ENCODE results near the gene POLR1A.
"Not testable (repeated sequence)": the region's sequence is repeated elsewhere in the genome, so short reads cannot be mapped to it uniquely, and the experiment has no call there.

The POLR1A gene

DNA sequence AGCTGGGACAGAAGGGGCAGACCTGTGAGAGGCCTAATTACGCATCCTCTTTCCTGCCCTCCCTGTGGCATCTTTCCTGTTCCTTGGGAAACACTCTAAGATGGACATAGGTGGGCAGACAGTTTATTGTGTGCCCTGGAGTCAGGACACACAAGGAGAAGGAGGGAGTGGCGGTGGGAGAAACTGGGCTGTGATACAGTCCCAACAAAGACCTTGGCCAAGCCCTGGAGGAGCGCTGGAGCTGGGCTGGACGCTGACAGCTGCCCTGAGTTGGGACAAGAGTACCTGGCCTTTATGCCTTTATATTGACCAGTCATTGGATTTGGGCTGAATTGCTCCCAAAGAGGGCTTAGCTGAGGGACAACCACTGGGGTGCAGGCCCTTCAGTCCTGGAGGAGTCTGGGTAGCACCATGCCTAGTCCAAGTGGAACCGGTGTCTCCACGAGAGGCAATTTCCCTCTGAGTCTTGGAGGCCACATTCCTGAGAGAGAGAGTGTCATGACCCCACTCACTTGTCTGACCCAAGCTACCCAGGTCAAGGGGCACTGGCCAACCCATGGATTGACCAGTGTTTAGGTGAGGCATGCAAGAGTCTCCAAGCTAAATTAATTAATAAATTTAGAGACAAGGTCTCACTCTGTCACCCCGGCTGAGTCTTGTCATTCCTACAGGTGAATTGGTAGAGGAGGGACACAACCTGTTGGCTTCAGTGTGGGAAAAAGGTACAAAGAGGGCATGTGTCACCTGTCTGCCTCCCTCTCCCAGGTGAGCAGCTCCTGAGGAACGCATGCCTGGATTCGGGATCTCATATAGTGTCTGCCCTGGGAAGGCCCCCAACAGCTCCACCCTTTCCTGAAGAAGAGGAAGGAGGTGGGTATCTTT, 109.8 kb downstream of the POLR1A start:
- FAIRE-seq: no peak

DNA sequence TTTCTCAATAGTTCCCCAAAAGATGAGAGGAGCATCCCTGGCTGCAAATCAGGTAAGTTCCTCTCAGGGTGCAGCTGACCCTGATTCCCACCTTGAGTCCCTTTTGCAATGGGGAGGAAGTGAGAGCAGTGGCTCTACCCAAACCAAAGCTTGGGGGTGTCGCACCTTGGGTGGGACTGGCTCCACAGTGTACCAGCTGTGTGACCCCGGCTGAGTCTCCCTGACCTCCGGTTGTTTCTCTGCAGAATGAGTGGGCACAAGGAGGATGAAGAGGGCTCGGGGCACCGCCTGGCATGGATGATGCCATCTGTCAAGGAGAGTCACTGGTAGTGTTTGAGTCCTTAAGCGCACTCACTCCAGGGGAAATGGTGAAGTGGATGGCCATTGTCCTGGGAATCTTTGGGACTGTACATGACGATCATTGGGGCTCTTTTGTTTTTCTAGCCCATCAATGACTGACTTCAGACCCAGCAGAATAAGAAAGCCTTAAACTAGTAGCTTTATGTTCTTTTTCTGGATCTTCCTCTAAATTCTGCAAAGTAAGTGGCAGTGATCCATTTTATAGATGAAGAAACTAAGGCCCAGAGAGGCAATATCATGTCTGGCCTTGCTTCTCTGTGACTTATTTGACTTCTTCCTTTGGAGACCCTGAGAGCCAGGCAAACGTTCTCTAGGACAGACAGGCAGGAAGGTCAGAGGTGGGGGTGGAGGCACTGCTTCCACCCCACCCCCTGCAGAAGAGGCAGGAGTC, 110.6 kb downstream of the POLR1A start:
- FAIRE-seq: no peak

DNA sequence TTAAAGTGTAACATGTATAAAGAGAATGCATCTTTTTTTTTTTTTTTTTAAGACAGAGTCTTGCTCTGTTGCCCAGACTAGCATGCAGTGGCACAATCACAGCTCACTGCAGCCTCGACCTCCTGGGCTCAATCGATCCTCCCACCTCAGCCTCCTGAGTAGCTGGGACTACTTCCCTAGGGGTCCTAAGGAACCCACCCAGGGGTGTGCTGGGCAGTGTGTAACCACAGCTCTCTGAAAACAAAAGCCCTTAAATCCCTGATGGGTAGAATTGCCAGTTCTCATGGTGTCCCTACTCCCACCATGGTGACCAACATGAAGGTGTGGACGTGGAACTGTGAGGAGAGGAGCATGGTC, 111.3 kb downstream of the POLR1A start:
- no peak for FAIRE-seq

DNA sequence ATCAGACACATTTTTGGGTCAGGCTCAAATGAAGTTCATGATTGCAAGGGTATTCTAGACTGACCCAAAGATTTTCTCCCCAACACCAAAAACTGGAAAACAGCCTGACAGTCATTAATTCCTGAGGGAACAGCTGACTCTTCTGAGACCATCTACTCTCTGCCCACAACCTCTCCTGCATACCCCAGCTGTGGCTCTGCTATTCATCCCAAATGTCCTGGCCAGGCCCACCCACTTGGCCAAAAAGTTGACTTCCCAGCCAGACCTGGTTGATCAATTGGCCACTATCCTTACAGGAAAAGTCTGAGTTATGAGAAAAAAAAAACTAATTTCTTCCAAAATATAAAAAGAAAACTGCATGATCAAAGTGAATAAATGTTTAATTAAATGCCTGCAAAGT, 113.1 kb downstream of the POLR1A start:
- no peak for FAIRE-seq

DNA sequence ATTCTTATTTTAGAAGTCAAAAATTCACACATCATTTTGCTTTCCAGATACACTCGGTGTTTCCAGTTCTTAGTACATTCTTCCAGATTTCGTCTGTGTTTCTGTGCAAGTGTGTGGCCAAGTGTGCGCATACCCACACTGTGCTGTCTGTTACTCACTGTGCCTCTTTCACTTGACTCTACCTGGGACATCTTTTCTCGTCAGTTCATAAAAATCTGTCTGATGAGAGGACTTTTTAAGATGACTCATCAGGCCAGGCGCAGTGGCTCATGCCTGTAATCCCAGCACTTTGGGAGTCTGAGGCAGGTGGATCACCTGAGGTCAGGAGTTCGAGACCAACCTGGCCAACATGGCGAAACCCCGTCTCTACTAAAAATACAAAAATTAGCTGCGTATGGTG, 113.6 kb downstream of the POLR1A start:
- FAIRE-seq: not testable (repeated sequence)

DNA sequence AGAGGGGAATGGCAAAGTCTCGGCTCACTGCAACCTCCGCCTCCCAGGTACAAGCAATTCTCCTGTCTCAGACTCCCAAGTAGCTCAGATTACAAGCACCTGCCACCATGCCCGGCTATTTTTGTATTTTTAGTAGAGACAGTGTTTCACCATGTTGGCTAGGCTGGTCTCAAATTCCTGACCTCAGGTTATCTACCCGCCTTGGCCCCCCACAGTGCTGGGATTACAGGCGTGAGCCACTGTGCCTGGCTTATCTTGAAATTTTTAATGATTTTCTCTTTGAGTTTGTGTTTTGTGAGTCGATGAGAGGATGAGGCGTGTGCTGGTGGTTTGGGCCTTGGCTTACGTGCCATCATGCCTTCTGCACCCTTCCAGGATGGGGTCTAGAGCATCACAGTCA, 115.6 kb downstream of the POLR1A start:
- no peak for FAIRE-seq

DNA sequence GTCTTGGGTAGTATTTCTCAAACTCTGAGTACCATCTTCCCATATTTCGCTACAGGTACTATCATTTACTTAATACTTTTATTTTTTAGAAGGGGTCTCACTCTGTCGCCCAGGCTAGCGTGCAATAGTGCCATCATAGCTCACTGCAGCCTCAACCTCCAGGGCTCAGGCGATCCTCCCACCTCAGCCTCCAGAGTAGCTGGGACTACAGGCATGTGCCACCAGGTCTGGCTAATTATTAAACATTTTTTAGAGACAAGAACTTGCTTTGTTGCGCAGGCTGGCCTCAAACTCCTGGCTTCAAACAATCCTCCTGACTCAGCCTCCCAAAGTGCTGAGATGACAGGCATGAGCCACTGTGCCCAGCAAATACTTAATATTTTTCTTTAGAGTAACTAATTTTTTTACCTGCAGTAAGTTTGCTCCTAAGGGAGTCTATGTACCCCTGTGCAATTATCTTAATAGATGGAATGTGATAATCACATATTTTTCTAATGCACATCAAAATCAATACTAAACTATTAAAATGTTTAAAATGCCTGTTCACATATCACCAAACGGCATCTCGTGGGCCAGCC, 116.3 kb downstream of the POLR1A start:
- FAIRE-seq: no peak

DNA sequence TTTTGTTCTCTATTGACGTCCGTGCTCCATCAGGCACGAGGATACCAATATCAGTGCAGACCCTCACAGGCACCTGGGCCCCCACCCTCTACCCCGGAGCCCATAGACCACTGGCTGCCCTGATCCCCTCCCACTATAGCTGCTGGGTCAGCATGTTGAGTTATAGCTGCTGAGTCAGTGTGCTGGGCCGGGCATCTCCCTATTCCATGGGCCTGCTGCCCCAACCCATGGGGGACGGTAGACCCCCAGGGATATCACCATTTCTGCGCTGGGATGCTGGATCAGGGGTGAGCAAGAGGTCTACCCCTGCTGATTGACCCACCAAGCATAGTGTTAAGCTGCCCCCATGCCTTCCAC, 116.8 kb downstream of the POLR1A start:
- no peak for FAIRE-seq

DNA sequence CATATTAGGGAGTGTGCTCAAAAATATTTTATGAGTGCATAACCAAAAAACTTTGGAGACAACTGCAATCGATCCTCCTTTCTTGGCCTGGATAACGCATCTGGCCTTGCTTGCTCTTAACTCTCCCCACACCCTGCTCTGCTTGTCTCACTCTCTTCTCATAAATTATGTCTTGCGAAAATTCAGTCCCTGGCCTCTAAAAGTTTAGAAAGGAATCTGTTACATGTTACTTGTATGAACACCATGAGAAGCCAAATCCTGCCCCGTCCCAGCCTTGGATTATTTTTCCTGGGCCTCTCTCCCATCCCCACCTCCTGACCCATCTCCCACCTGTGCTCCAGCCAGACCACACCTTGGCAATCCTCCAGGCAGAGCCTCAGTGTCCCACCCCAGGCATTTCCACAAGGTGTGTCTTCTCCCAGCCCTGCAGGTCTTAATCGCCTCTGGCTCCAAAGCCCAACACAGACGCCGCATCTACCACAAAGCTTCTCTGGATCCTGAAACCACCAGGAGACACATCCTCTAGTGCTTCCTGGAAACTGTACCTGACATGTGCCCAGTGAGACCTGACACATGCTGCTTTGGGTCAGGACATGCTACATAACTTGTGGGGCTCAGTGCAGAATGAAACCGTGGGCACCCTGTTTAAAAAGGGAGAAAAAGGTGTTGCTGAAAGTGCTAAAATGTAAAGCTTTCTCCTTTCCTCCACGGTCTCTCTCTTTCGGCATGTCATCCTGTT, 117.3 kb downstream of the POLR1A start:
- FAIRE-seq: no peak

DNA sequence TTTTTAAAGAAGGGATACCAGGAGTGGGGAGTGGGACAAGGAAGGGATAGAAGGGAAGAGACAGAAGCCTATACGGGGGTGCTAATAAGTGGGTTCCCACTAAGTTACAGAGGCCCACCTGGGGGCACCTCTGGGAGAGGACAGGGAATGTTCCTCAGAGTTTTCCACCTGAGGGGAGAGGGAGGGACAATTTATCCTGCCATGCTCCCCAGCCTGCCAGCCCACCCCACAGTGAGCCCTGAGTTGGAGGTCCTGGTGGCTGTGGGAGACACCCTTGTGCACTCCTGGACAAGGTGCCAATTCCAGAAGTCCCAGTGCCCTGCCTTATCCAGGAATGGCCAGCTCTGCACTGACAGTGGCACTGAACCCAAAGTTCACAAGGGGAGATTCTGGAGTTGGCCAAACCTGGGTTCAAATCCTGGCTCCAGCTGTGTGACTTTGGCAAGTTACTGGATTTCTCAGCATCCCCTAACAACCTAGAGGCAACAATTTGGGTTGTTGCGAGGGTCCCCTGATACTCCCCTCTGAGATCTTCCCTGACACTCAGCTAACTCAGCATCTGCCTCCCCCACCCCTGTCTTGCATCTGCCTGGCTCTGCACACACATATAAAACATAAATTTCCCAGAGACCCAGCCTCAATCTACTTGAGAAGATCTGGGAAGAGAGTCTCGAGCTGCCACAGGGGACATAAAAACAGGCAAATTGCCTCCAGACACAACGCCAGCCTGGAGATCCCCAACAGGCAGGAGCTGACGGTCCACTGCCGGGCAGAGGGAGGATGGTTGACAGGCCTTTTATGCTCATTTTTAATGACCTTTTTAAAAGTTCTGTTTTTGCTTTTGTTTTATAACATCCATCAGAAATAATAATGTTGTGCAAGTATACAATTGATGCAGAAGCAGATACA, 118.2 kb downstream of the POLR1A start:
- no peak for FAIRE-seq

DNA sequence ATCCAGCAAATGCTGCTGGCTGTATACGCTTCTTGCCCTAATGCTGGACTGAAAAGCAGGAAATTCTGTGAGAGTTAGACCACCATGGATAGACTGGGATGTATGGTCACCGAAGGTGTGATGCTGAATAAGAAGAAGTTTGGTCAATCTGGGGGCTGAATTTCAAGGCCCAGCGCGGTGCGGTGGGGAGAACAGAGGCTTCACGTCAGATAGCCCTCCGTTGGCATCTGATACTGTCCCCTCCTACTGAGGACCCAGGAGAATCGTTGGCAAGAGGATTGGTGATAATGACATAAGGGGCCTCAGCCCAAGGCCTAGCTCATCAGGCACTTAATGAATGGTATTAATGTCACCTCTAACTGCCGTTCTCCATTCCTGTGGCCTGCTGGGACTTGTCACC, 119.6 kb downstream of the POLR1A start:
- no peak for FAIRE-seq

DNA sequence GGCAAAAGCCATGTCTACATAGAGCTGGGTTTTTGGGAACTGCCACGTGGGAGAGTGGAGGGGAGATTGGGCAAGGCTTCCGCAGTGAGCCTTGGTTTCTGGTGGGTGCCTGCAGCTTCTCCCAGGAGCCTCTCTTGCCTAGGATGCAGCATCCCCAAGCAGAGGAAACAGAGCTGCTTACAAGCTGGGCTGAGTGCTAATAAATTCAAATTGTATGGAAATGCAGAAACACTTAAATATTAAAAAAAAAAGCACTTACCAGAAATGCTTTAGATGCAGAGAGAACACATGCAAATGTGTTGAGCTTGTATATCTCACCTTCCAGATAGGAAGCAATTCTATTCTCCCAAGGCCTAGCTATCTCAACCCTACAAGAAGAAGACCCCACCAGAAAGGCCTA, 120.9 kb downstream of the POLR1A start:
- FAIRE-seq: no peak

DNA sequence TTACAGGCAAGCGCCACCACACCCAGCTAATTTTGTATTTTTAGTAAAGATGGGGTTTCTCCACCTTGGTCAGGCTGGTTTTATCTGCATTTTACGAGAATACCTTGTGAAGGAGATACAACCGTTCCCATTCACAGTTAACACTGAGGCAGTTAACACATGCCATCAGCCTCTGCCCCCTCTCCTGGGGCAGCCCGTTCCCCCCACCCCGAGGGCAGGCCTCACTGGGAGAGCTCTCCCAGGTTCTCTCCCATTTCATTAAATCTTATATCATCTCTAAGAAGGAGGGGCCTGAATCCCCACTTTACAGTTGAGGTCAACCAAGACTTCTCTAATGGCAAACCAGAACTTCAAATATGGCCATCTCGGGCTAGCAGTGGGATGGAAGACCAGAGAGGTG, 121.9 kb downstream of the POLR1A start:
- no peak for FAIRE-seq

DNA sequence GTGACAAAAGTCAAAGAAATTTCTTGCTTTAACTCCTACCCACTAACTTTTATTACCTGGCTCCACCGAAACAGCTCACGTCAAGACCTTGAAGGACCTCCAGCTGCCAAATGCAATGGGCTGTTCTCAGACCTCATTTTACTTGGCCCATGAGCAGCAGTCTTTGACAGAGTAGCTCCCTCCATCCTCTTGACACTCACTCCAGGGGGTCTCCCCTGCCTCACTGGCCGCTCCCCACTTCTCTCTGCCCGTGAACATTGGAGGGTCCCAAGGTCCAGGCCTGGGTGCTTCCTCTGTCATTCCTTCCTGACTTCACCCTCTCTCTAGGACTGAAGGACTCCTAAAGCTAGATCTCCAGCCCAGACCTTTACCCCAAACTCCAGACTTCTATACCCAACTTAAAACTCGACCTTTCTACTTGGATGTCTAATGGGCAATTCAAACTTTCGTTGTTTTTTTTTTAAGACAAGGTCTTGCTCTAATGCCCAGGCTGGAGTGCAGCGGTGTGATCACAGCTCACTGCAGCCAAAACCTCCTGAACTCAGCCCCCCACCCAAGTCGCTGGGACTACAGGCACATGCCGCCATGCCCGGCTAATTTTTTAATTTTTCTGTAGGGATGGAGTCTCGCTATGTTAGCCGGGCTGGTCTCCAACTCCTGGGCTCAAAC, 124.0 kb downstream of the POLR1A start:
- FAIRE-seq: no peak

DNA sequence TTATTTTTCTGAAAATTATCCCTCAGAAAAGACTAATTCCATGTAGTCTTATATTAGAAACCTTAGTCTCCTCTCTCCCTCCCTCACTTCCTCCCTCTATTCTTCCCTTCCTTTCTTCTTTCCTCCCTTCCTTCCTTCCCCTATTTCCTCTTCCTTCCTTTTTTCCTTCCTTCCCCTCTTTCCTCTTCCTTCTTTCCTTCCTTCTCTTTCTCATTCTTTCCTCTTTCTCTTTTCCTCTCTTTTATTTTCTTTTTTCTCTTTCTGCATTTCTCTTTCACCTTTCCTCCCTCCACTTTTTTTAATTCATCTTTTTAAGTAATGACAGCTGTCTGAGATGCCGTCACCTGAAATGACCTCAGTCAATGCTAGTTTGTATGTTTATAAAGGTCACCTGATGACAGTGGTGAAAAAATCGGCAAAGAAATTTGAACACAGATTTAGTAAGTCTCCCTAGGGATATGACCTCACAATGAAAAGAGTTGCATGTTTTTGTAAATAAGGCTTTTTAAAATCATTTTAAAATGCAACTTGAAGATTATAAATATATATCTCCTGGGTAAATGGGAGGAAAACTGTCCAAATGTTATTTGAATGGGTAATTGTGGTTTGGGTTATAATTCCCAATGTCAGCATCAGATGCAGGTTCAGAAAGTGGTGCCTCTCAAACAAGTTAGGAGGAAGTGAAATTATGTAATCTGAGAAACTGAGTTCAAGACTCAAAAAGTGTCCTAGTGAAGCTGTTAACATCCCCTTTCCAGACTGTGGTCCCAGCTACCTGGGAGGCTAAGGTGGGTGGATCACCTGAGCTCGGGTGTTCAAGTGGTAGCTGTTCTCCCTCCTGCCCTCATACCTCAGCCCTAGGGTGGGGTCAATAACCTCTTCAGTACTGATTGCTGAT, 126.6 kb downstream of the POLR1A start:
- no peak for FAIRE-seq

DNA sequence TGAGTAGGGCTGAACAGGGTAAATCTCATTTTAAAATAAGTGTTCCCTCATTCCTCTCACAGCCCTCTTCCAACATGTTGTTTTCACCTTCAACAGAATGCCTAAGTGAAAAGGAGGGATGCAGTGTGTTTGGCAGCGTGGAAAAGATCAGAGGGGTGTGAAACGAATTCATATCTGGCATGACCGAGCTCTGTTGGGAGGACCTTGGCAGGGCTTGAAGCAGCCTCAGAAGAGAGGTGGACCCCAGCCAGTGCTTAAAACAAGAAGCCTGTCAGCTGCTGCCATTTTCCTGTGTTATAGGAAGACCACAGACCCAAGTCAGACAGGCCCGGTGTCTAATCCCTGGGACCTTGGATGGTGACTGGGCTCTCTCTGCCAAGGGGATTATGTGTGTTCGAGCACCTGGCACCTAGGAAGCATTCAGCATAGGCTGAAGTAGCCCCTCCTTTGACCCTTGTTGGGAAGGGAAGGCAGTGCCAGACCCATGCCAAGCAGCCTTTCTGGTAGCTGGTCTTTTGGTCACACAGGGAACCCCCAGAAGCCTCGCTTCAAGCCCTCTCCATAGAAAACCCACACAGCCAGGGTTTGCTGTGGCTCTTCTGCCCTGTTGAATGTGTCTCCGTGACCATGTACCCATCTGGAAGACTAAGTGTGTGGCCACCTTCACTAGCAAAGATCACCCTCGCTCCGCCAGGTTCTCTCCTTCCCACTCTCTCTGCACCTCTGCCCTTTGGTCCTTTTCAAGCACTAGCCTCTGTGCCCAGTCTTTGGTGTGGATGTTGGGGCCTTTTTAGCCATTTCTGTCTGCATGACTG, 129.4 kb downstream of the POLR1A start:
- FAIRE-seq: no peak

DNA sequence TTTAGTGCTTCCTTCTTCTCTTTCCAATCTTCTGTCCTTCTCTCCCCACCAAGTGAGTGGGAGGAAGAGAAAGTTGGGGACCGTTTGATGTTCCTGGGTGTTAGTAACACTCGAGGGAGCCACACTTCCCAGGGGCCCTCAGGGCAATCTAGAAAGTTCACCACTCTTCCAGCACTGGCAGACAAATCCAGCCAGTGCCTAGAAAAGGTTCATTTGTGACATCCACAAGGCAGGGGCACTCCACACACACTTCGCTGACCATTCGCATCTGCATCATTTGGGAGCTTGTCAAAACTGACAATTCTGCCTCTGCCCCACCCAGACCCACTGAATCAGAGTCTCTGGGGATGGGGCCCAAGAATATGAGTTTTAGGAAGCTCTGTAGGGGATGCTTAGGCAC, 130.1 kb downstream of the POLR1A start:
- no peak for FAIRE-seq

DNA sequence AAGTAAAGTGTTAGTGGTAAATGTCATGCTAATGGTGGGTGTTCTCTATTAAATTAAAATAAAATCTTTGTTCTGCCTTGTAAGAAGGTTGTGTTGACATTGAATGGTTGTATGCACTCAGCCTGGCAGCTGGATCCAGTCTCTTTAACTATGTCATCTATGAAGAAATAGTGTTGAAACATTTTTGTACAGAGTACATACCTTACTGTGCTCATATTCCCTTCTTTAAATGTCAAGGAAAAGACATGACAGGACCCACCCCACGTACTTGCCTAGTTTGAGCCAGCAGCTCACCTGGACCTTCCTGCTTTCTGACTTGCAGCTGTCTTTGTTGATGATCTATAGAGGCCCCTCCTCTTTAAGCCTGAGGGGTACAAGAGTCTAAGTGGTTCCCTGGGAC, 131.3 kb downstream of the POLR1A start:
- no peak for FAIRE-seq

DNA sequence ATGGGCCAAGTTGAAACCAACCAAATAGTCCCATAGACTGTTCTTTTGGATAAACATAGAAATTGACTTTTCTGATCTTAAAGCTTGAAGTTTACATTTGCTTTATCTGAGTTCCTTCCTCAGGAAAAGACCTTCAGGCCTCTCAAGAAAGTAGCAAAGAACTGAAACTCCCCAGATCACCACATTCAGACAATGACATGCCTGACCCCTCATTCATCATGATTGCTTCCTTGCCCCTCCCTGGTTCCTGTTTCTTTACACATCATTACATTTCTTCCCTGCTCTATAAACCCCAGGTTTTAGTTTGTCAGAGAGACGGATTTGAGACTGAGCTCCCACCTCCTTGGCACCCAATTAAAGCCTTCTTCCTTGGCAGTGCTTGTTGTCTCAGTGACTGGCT, 133.3 kb downstream of the POLR1A start:
- no peak for FAIRE-seq

DNA sequence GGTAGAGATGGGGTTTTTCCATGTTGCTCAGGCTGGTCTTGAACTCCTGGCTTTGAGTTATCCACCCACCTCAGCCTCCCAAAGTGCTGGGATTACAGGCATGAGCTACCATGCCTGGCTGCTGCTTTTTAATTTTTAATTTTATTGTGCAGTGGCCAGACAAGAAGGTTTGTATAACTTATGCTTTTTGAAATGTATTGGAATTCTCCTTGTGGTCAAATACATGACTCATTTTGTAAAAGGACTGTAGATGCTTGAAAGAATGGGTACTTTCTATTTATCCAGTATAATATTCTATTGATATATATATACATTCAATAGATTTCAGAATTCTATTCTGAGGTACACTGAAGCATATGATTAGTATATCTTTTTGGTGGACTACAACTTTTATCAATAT, 134.3 kb downstream of the POLR1A start:
- FAIRE-seq: no peak

Data from colon (tissue), 2 donors.